H9 (cell line): ENCODE data around the gene NRXN2. TPM values are rescaled to one million over a fixed set of nuclear protein-coding genes. Genes with fewer than 3 reads are reported as not detected.

Experiments
- DNase-seq: peaks from one replicate; pipeline ENCODE4 v3.0.0-alpha.2; 2017
- H2AFZ ChIP-seq: one replicate; pipeline ENCODE4 v1.6.1; 2013; ENCODE audit warnings: mild to moderate bottlenecking, low read length, control low read depth, moderate library complexity
- H2AK5ac ChIP-seq: 2 replicates; pipeline ENCODE4 v1.6.1; 2013; ENCODE audit warnings: low read length, control low read depth, mixed read lengths; ENCODE audit not compliant: insufficient read length
- H2BK120ac ChIP-seq: one replicate; pipeline ENCODE4 v1.6.1; 2013; ENCODE audit warnings: low read depth, mild to moderate bottlenecking, low read length, control low read depth, inconsistent platforms; ENCODE audit not compliant: poor library complexity, severe bottlenecking
- H2BK12ac ChIP-seq: 2 replicates; pipeline ENCODE4 v1.6.1; 2013; ENCODE audit warnings: low read length, control low read depth, mixed read lengths, low read depth; ENCODE audit not compliant: insufficient read length
- H2BK15ac ChIP-seq: 2 replicates; pipeline ENCODE4 v1.6.1; 2013; ENCODE audit warnings: low read depth, low read length, control low read depth
- H2BK20ac ChIP-seq: one replicate; pipeline ENCODE4 v1.6.1; 2013; ENCODE audit warnings: low read depth, mild to moderate bottlenecking, low read length, control low read depth, inconsistent platforms; ENCODE audit not compliant: poor library complexity, severe bottlenecking
- H2BK5ac ChIP-seq: 2 replicates; pipeline ENCODE4 v1.6.1; 2013; ENCODE audit warnings: low read length, control low read depth, mixed read lengths; ENCODE audit not compliant: insufficient read length
- H3K14ac ChIP-seq: 2 replicates; pipeline ENCODE4 v1.6.1; 2013; ENCODE audit warnings: low read length, control low read depth; ENCODE audit not compliant: insufficient read depth
- H3K18ac ChIP-seq: 2 replicates; pipeline ENCODE4 v1.6.1; 2013; ENCODE audit warnings: low read depth, mild to moderate bottlenecking, mixed read lengths, low read length, control low read depth; ENCODE audit not compliant: insufficient read length
- H3K23ac ChIP-seq: 2 replicates; pipeline ENCODE4 v1.6.1; 2013; ENCODE audit warnings: low read length, control low read depth, mixed read lengths, low read depth; ENCODE audit not compliant: insufficient read length
- H3K23me2 ChIP-seq: 2 replicates; pipeline ENCODE4 v1.6.1; 2013; ENCODE audit warnings: low read depth, mild to moderate bottlenecking, mixed read lengths, low read length, control low read depth; ENCODE audit not compliant: insufficient read length, poor library complexity, severe bottlenecking
- H3K27ac ChIP-seq: 2 replicates; pipeline ENCODE4 v1.5.1; 2013; ENCODE audit warnings: low read length, control low read depth, mixed read lengths, low read depth; ENCODE audit not compliant: insufficient read length
- H3K27me3 ChIP-seq: 2 replicates; pipeline ENCODE4 v1.6.1; 2013; ENCODE audit warnings: low read length, control low read depth, inconsistent platforms; ENCODE audit not compliant: insufficient read depth
- H3K4ac ChIP-seq: 2 replicates; pipeline ENCODE4 v1.6.1; 2013; ENCODE audit warnings: low read depth, mild to moderate bottlenecking, control low read depth, inconsistent platforms, low read length, moderate library complexity
- H3K4me1 ChIP-seq: 2 replicates; pipeline ENCODE4 v1.6.1; 2013; ENCODE audit warnings: low read length, control low read depth, inconsistent platforms; ENCODE audit not compliant: insufficient read depth
- H3K4me2 ChIP-seq: 2 replicates; pipeline ENCODE4 v1.6.1; 2013; ENCODE audit warnings: low read length, control low read depth, mixed read lengths; ENCODE audit not compliant: insufficient read length, insufficient read depth
- H3K56ac ChIP-seq: 2 replicates; pipeline ENCODE4 v1.6.1; 2013; ENCODE audit warnings: low read depth, mild to moderate bottlenecking, mixed read lengths, low read length, control low read depth; ENCODE audit not compliant: insufficient read length
- H3K79me1 ChIP-seq: 2 replicates; pipeline ENCODE4 v1.6.1; 2013; ENCODE audit warnings: low read depth, mild to moderate bottlenecking, moderate library complexity, low read length, control low read depth, inconsistent platforms; ENCODE audit not compliant: insufficient read depth, poor library complexity, severe bottlenecking
- H3K79me2 ChIP-seq: 2 replicates; pipeline ENCODE4 v1.6.1; 2013; ENCODE audit warnings: low read length, control low read depth, inconsistent platforms; ENCODE audit not compliant: insufficient read depth
- H3K9ac ChIP-seq: 2 replicates; pipeline ENCODE4 v1.6.1; 2013; ENCODE audit warnings: low read length, control low read depth, mixed read lengths; ENCODE audit not compliant: insufficient read length; ENCODE audit errors: extremely low read depth
- H3K9me3 ChIP-seq: one replicate; pipeline ENCODE4 v1.6.1; 2013; ENCODE audit warnings: low read depth, low read length, inconsistent platforms; ENCODE audit not compliant: control insufficient read depth
- H3T11ph ChIP-seq: one replicate; pipeline ENCODE4 v1.6.1; 2013; ENCODE audit warnings: mild to moderate bottlenecking, low read length, control low read depth, inconsistent platforms
- H4K20me1 ChIP-seq: one replicate; pipeline ENCODE4 v1.6.1; 2013; ENCODE audit not compliant: control insufficient read depth, insufficient read length, insufficient read depth
- H4K5ac ChIP-seq: 2 replicates; pipeline ENCODE4 v1.6.1; 2013; ENCODE audit warnings: low read depth, mild to moderate bottlenecking, mixed read lengths, low read length, control low read depth; ENCODE audit not compliant: insufficient read length
- H4K8ac ChIP-seq: replicated peaks from 2 replicates; pipeline ENCODE4 v1.6.1; 2013; ENCODE audit warnings: low read length, control low read depth, mixed read lengths, low read depth; ENCODE audit not compliant: insufficient read length
- H4K91ac ChIP-seq: 2 replicates; pipeline ENCODE4 v1.6.1; 2013; ENCODE audit warnings: low read depth, mild to moderate bottlenecking, moderate library complexity, mixed read lengths, low read length, control low read depth; ENCODE audit not compliant: insufficient read length
- H3K27ac Mint-ChIP-seq, 3 experiments: 2 replicates in 2 of 3; 3 replicates in 1 of 3; pipeline ENCODE4 v1.8.0; 2020 to 2021; ENCODE audit warnings: mixed read lengths in 3 of 3, mild to moderate bottlenecking in 1 of 3, moderate library complexity in 1 of 3
- H3K27me3 Mint-ChIP-seq: 2 replicates; pipeline ENCODE4 v1.8.0; 2021; ENCODE audit warnings: low read depth, mild to moderate bottlenecking, moderate library complexity, mixed read lengths
- H3K36me3 Mint-ChIP-seq, 3 experiments: 2 replicates in 2 of 3; 3 replicates in 1 of 3; pipeline ENCODE4 v1.8.0; 2020 to 2021; ENCODE audit warnings: low read depth in 3 of 3, mixed read lengths in 3 of 3; ENCODE audit not compliant: insufficient read depth in 1 of 3
- H3K4me1 Mint-ChIP-seq, 2 experiments: 2 replicates each; pipeline ENCODE4 v1.8.0; 2020; ENCODE audit warnings: mixed read lengths in 2 of 2
- H3K4me3 Mint-ChIP-seq, 2 experiments: 2 replicates in 1 of 2; 3 replicates in 1 of 2; pipeline ENCODE4 v1.8.0; 2020 to 2021; ENCODE audit warnings: mild to moderate bottlenecking in 2 of 2, mixed read lengths in 2 of 2, moderate library complexity in 1 of 2
- H3K9me3 Mint-ChIP-seq, 2 experiments: 2 replicates in 1 of 2; 3 replicates in 1 of 2; pipeline ENCODE4 v1.8.0; 2020; ENCODE audit warnings: mild to moderate bottlenecking in 2 of 2, mixed read lengths in 2 of 2, moderate library complexity in 1 of 2
- WGBS: extraction: QIAGEN DNeasy Blood & Tissue Kit; methylation state at CpG from one replicate; pipeline ENCODE4 v1.1.7; 2013; ENCODE audit warnings: missing lambda C conversion rate, low lambda C conversion rate, mixed read lengths; ENCODE audit not compliant: insufficient read length; ENCODE audit errors: extremely low coverage; 5-methylcytosine and 5-hydroxymethylcytosine counted together
- total RNA-seq: library from RNA; stranded (reverse); gene quantifications from 2 replicates; pipeline ENCODE4 v1.2.1, GENCODE V29; 2021
- TF ChIP-seq, protein P1 (sequence below): fragments of 200-600 bp; sonication (generic); conservative IDR thresholded peaks from 3 replicates; pipeline ENCODE4 v1.8.0; 2021; ENCODE audit warnings: antibody characterized with exemption, mild to moderate bottlenecking

The NRXN2 gene
- total RNA-seq, 1 experiment from 2014 or later, result 3.9 TPM

- Histone ChIP-seq H3K4me1 (no peaks in the 10 kb centered on the region), H3K18ac (no peak overlapping the region), H3K9me3 (no peaks in the 10 kb centered on the region), H3K23me2 (no peaks in the 10 kb centered on the region), H2AFZ (no peak overlapping the region), H4K5ac (no peak overlapping the region), H3K79me1 (no peaks in the 10 kb centered on the region), H2BK120ac (no peak overlapping the region), H3K4ac (no peak overlapping the region), H2BK20ac (no peak overlapping the region), H3K27me3 (no peaks in the 10 kb centered on the region; the same call in 1 of the 2 replicates), H3K23ac (no peak overlapping the region), H3K9ac (no peak overlapping the region), H4K8ac (no peak overlapping the region), H4K20me1 (no peaks in the 10 kb centered on the region), H3K56ac (no peak overlapping the region), H3K79me2 (no peaks in the 10 kb centered on the region), H3K4me2 (no peak overlapping the region), H3T11ph (no peak overlapping the region), H4K91ac (no peak overlapping the region), H2BK12ac (no peak overlapping the region), H2BK5ac (no peak overlapping the region), H2BK15ac (no peak overlapping the region), H3K14ac (no peak overlapping the region), H2AK5ac (no peak overlapping the region), H3K27ac (no peak overlapping the region)
- DNase-seq, result no peak
- H3K9me3 Mint-ChIP-seq, result no peaks in the 10 kb centered on the region
- H3K27ac Mint-ChIP-seq, result no peak overlapping the region; a peak in 1 of 7 replicates
- H3K4me3 Mint-ChIP-seq, result no peak overlapping the region
- TF ChIP-seq, protein P1, sequence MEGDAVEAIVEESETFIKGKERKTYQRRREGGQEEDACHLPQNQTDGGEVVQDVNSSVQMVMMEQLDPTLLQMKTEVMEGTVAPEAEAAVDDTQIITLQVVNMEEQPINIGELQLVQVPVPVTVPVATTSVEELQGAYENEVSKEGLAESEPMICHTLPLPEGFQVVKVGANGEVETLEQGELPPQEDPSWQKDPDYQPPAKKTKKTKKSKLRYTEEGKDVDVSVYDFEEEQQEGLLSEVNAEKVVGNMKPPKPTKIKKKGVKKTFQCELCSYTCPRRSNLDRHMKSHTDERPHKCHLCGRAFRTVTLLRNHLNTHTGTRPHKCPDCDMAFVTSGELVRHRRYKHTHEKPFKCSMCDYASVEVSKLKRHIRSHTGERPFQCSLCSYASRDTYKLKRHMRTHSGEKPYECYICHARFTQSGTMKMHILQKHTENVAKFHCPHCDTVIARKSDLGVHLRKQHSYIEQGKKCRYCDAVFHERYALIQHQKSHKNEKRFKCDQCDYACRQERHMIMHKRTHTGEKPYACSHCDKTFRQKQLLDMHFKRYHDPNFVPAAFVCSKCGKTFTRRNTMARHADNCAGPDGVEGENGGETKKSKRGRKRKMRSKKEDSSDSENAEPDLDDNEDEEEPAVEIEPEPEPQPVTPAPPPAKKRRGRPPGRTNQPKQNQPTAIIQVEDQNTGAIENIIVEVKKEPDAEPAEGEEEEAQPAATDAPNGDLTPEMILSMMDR, result no peak
- peaks cover 0 to 5% (median 0%) of the 10 kb centered on the region in 3 experiments; a peak in 1 of 7 replicates for H3K36me3 Mint-ChIP-seq
- peaks cover 9% of the 10 kb centered on the region for H3K27me3 Mint-ChIP-seq
- no CpG with 5 or more reads among the region's 3 CpGs for WGBS
- peaks cover 7 to 28% of the 10 kb centered on the region in 2 experiments for H3K4me1 Mint-ChIP-seq
These were observed 106.2 kb downstream of the NRXN2 start for GRCh38 chr11:64616817-64617216.
